DMS79 (cell line): Measurements from ENCODE around the gene MMP12.

Source experiments
- DNase-seq: peaks from one replicate; lab custom pipeline; 2025; lab: John Stamatoyannopoulos, UW

Gene MMP12

GRCh38 chr11:102850973-102851745 lies 23.6 kb downstream of the MMP12 start:
- no peak for DNase-seq

GRCh38 chr11:102849311-102849710 lies 25.5 kb downstream of the MMP12 start:
- DNase-seq: no peak

- DNase-seq: no peak
Observed at GRCh38 chr11:102846292-102846691, 28.5 kb downstream of the MMP12 start.

- no peak for DNase-seq
Observed at GRCh38 chr11:102843489-102843888, 31.3 kb downstream of the MMP12 start, which contains the start of gene MMP3. TSS of gene MMP3 (minus strand) at chr11:102843609. CDS start at chr11:102843546, 63 bp downstream.

GRCh38 chr11:102842930-102843329 lies 31.9 kb downstream of the MMP12 start:
- DNase-seq: no peak

GRCh38 chr11:102840018-102840417 lies 34.8 kb downstream of the MMP12 start:
- no peak for DNase-seq

GRCh38 chr11:102837646-102838045 lies 37.1 kb downstream of the MMP12 start:
- DNase-seq: no peak

- DNase-seq: no peak
Observed at GRCh38 chr11:102837156-102837555, 37.6 kb downstream of the MMP12 start.

- no peak for DNase-seq
Observed at GRCh38 chr11:102836290-102836875, 38.4 kb downstream of the MMP12 start.

- no peak for DNase-seq
Observed at GRCh38 chr11:102833731-102834130, 41.1 kb downstream of the MMP12 start.

- DNase-seq: no peak
Observed at GRCh38 chr11:102832612-102833011, 42.2 kb downstream of the MMP12 start.

- DNase-seq: no peak
Observed at GRCh38 chr11:102831489-102832440, 43.0 kb downstream of the MMP12 start.

- no peak for DNase-seq
Observed at GRCh38 chr11:102831128-102831488, 43.7 kb downstream of the MMP12 start.

- DNase-seq: no peak
Observed at GRCh38 chr11:102830001-102830727, 44.6 kb downstream of the MMP12 start.

- no peak for DNase-seq
Observed at GRCh38 chr11:102829316-102830000, 45.3 kb downstream of the MMP12 start.

GRCh38 chr11:102824556-102824955 lies 50.2 kb downstream of the MMP12 start:
- DNase-seq: no peak

GRCh38 chr11:102819491-102819890 lies 55.3 kb downstream of the MMP12 start:
- no peak for DNase-seq

- DNase-seq: no peak
Observed at GRCh38 chr11:102813484-102813883, 61.3 kb downstream of the MMP12 start.
